MM.1S (cell line): ENCODE measurements around the gene EXOC4.

ENCODE experiments used
- DNase-seq: peaks from one replicate; pipeline ENCODE4 v3.0.0-alpha.2; 2015
- H2AFZ ChIP-seq: fragments of 300-600 bp; sonication (generic); 2 replicates; pipeline ENCODE4 v1.6.0; 2016; ENCODE audit warnings: antibody characterized with exemption, low read length
- H3F3A ChIP-seq: fragments of 300-600 bp; sonication (generic); 2 replicates; pipeline ENCODE4 v1.6.1; 2016; ENCODE audit warnings: mild to moderate bottlenecking, antibody characterized with exemption, low read length, moderate library complexity, mixed read lengths; ENCODE audit not compliant: insufficient read depth
- H3K27ac ChIP-seq: fragments of 300-600 bp; sonication (generic); 2 replicates; pipeline ENCODE4 v1.5.1; 2016; ENCODE audit warnings: mild to moderate bottlenecking, low read length
- H3K27me3 ChIP-seq: fragments of 300-600 bp; sonication (generic); replicated peaks from 2 replicates; pipeline ENCODE4 v1.6.0; 2016; ENCODE audit warnings: low read length; ENCODE audit not compliant: insufficient read depth
- H3K36me3 ChIP-seq: fragments of 300-600 bp; sonication (generic); replicated peaks from 2 replicates; pipeline ENCODE4 v1.6.1; 2016; ENCODE audit warnings: mild to moderate bottlenecking, low read length, mixed read lengths; ENCODE audit not compliant: insufficient read depth
- H3K4me1 ChIP-seq: fragments of 300-600 bp; sonication (generic); 2 replicates; pipeline ENCODE4 v1.6.1; 2016; ENCODE audit warnings: low read length, mixed read lengths
- H3K4me2 ChIP-seq: fragments of 300-600 bp; sonication (generic); 2 replicates; pipeline ENCODE4 v1.6.0; 2016; ENCODE audit warnings: low read depth, low read length
- H3K4me3 ChIP-seq: fragments of 300-600 bp; sonication (generic); 2 replicates; pipeline ENCODE4 v1.5.1; 2016; ENCODE audit warnings: low read length, mixed read lengths
- H3K79me2 ChIP-seq: fragments of 300-600 bp; sonication (generic); 2 replicates; pipeline ENCODE4 v1.6.1; 2016; ENCODE audit warnings: mixed run types, low read length, mixed read lengths
- H3K9ac ChIP-seq: fragments of 300-600 bp; sonication (generic); 2 replicates; pipeline ENCODE4 v1.6.1; 2016; ENCODE audit warnings: low read length, mixed read lengths
- H3K9me2 ChIP-seq: fragments of 300-600 bp; sonication (generic); replicated peaks from 2 replicates; pipeline ENCODE4 v1.6.1; 2016; ENCODE audit warnings: mild to moderate bottlenecking, low read length, mixed read lengths; ENCODE audit not compliant: insufficient read depth
- H3K9me3 ChIP-seq: fragments of 300-600 bp; sonication (generic); replicated peaks from 2 replicates; pipeline ENCODE4 v1.6.1; 2016; ENCODE audit warnings: mild to moderate bottlenecking, low read length, mixed read lengths; ENCODE audit not compliant: insufficient read depth
- H4K20me1 ChIP-seq: fragments of 300-600 bp; sonication (generic); 2 replicates; pipeline ENCODE4 v1.6.1; 2016; ENCODE audit warnings: mild to moderate bottlenecking, low read length, moderate library complexity, mixed read lengths; ENCODE audit not compliant: insufficient read depth
- EZH2 ChIP-seq: fragments of 300-600 bp; sonication (generic); optimal IDR thresholded peaks from 2 replicates; pipeline ENCODE3; 2017; ENCODE audit warnings: low read depth, mild to moderate bottlenecking, antibody characterized with exemption, low read length, mixed read lengths
- EZH2phosphoT487 ChIP-seq: fragments of 300-600 bp; sonication (generic); IDR thresholded peaks from 2 replicates; pipeline ENCODE4 v1.6.1; 2018; ENCODE audit warnings: antibody characterized with exemption, low read length
- TF ChIP-seq, protein P1 (sequence below): fragments of 300-600 bp; sonication (generic); IDR thresholded peaks from 2 replicates; pipeline ENCODE4 v1.5.1; 2016; ENCODE audit warnings: antibody characterized with exemption, low read length, mixed read lengths

Gene EXOC4

DNA sequence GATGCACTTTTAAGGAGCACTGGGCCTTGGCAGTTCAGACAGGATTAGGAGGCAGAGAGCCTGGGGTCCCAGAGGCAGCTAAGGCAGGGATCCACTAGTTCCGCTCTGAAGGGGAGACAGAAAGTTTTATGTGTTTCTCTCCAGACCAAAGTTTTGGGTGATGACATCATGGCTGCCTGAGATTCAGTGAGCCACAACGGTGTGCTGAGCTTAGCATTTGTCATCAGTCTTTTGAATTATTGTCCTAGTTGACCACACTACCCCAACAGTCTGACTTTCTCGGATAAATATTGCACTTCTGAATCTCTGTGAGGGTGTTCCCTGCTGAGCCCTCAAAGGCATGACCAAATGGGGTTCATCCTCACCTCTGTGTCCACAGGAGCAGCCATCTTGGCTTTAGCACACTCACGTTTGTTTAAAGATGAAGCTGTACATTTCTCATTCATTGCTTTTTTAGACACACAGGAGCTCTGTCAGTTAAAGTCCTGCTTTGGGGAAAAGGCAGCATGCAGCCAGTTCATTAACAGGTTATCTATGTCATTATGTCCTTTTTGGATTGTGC lies 576.5 kb downstream of the EXOC4 start:
- H4K20me1 ChIP-seq = no peaks in the 10 kb centered on the region
- H3K9me3 ChIP-seq = no peaks in the 10 kb centered on the region
- no peaks in the 10 kb centered on the region for H3K27me3 ChIP-seq
- no peak overlapping the region for H3K27ac ChIP-seq
- TF ChIP-seq, protein P1, sequence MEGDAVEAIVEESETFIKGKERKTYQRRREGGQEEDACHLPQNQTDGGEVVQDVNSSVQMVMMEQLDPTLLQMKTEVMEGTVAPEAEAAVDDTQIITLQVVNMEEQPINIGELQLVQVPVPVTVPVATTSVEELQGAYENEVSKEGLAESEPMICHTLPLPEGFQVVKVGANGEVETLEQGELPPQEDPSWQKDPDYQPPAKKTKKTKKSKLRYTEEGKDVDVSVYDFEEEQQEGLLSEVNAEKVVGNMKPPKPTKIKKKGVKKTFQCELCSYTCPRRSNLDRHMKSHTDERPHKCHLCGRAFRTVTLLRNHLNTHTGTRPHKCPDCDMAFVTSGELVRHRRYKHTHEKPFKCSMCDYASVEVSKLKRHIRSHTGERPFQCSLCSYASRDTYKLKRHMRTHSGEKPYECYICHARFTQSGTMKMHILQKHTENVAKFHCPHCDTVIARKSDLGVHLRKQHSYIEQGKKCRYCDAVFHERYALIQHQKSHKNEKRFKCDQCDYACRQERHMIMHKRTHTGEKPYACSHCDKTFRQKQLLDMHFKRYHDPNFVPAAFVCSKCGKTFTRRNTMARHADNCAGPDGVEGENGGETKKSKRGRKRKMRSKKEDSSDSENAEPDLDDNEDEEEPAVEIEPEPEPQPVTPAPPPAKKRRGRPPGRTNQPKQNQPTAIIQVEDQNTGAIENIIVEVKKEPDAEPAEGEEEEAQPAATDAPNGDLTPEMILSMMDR = no peak
- TF ChIP-seq EZH2 = no peak
- no peak for TF ChIP-seq EZH2phosphoT487
- H3K4me2 ChIP-seq = no peak overlapping the region
- H3F3A ChIP-seq = no peaks in the 10 kb centered on the region
- H3K36me3 ChIP-seq = no peaks in the 10 kb centered on the region
- H3K9ac ChIP-seq = no peak overlapping the region
- no peak overlapping the region for H2AFZ ChIP-seq
- no peak overlapping the region for H3K4me3 ChIP-seq
- no peaks in the 10 kb centered on the region for H3K9me2 ChIP-seq
- H3K79me2 ChIP-seq = no peaks in the 10 kb centered on the region
- no peak for DNase-seq
- no peaks in the 10 kb centered on the region for H3K4me1 ChIP-seq

DNA sequence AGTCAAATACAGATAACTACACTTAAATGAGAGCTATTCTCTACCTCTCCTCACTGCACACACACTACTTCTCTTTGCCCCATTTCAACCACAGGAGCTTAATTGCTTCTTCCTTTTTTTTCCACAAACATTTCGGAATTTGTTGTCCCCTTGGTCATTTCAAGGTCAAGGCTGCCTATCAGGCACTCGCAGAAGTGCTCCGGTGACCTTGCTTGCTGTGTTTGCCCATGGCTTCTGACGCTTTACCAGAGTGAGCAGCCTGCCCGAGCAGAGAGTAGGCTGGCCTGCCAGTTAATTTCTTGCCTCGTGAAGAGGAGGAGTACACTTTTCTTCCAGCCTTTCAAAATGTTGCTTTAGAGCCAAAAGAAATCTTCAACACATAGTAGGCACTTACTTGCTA lies 577.2 kb downstream of the EXOC4 start:
- H3K9ac ChIP-seq = no peak overlapping the region
- no peaks in the 10 kb centered on the region for H3K9me2 ChIP-seq

DNA sequence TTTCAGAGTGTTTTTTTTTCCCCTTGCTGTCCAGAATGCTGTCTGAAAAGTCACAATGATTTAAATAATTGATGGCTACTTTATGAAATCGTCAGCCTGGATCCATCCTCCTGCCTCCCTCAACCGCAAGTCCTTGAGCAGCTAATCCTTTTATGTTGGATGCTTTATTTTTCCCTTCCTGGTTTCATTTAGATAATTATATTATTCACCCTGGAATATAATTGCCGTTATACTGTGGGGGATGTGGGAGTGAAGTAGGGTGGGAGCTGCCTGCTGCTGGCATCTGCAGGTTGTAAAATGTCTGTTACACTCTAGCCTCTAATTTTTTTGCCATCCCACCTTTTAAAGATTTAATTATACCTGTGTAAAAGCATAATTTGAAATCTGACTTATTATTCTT lies 583.8 kb downstream of the EXOC4 start:
- no peaks in the 10 kb centered on the region for H3K36me3 ChIP-seq
- H3K9me3 ChIP-seq = no peaks in the 10 kb centered on the region
- no peak for TF ChIP-seq EZH2
- no peak for DNase-seq
- H3K4me1 ChIP-seq = no peaks in the 10 kb centered on the region
- no peak overlapping the region for H3K27ac ChIP-seq
- no peak overlapping the region for H3K4me3 ChIP-seq
- H2AFZ ChIP-seq = no peak overlapping the region
- no peaks in the 10 kb centered on the region for H4K20me1 ChIP-seq
- H3F3A ChIP-seq = no peaks in the 10 kb centered on the region
- H3K9me2 ChIP-seq = no peaks in the 10 kb centered on the region
- no peak overlapping the region for H3K4me2 ChIP-seq
- H3K27me3 ChIP-seq = no peaks in the 10 kb centered on the region
- H3K9ac ChIP-seq = no peak overlapping the region
- H3K79me2 ChIP-seq = no peaks in the 10 kb centered on the region

More for the DNA sequence above, 577.2 kb downstream of the EXOC4 start:
- DNase-seq = no peak
- H3K79me2 ChIP-seq = no peaks in the 10 kb centered on the region
- no peaks in the 10 kb centered on the region for H3K9me3 ChIP-seq
- no peaks in the 10 kb centered on the region for H4K20me1 ChIP-seq
- H3K4me3 ChIP-seq = no peak overlapping the region
- H3K27ac ChIP-seq = no peak overlapping the region
- H3K36me3 ChIP-seq = no peaks in the 10 kb centered on the region
- no peaks in the 10 kb centered on the region for H3K27me3 ChIP-seq
- no peak overlapping the region for H2AFZ ChIP-seq
- no peaks in the 10 kb centered on the region for H3F3A ChIP-seq
- no peaks in the 10 kb centered on the region for H3K4me1 ChIP-seq
- TF ChIP-seq, protein P1 = no peak
- H3K4me2 ChIP-seq = no peak overlapping the region

DNA sequence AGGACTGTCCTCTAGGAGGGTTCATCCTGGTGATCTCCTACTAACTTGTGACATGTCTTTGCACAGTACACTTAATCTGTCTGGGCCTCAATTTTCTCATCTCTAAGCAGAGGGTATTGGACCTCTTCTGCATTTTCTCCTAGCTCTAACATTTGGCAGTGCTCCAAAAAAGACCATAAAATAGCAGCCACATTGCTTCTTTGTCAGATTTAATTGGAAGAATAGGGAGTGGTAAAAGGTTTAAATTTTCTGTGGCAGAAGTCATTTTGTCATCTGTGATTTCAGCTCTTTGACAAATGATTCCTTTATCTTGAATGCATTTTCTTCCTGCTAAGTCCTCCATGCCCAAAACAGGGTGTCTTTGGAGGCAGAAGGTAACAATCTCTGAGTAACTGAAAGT lies 584.3 kb downstream of the EXOC4 start:
- Histone ChIP-seq H3K27me3 (no peaks in the 10 kb centered on the region), H4K20me1 (no peaks in the 10 kb centered on the region), H3K9ac (no peak overlapping the region), H3K4me2 (no peak overlapping the region), H2AFZ (no peak overlapping the region), H3K27ac (no peak overlapping the region), H3K79me2 (no peaks in the 10 kb centered on the region), H3K4me1 (no peaks in the 10 kb centered on the region), H3F3A (no peaks in the 10 kb centered on the region), H3K9me2 (no peaks in the 10 kb centered on the region), H3K4me3 (no peak overlapping the region), H3K36me3 (no peaks in the 10 kb centered on the region), H3K9me3 (no peaks in the 10 kb centered on the region)
- no peak for DNase-seq
- TF ChIP-seq, protein P1 = no peak
- no peak for TF ChIP-seq EZH2
- TF ChIP-seq EZH2phosphoT487 = no peak
